HEK293 (cell line): ENCODE measurements around the gene FLVCR1.

Experiments used
- CTCF ChIA-PET: fragments of 350-600 bp; formaldehyde crosslinking; extraction: SDS; loops from one replicate; lab custom pipeline; 2021; ENCODE audit warnings: antibody characterized with exemption; lab: Yijun Ruan, JAX
- POLR2A ChIA-PET: fragments of 300-600 bp; formaldehyde crosslinking; extraction: SDS; loops from one replicate; lab custom pipeline; 2020; ENCODE audit warnings: antibody characterized with exemption, inconsistent platforms; lab: Yijun Ruan, JAX
- H3K27ac ChIP-seq: fragments of 200-500 bp; sonication (Bioruptor generic); 2 replicates; pipeline ENCODE4 v1.5.1; 2014; ENCODE audit warnings: low read depth, low read length, control low read depth, inconsistent platforms; ENCODE audit errors: extremely low read depth
- H3K36me3 ChIP-seq, 2 experiments: fragments of 200-500 bp in 1 of 2; sonication (Bioruptor generic) in 1 of 2; 1 replicate in 1 of 2; 2 replicates in 1 of 2; pipeline ENCODE4 v1.5.1; 2014 to 2017; ENCODE audit warnings: inconsistent platforms in 2 of 2, low read length in 2 of 2; ENCODE audit not compliant: control insufficient read depth in 2 of 2, insufficient read depth in 1 of 2
- H3K4me1 ChIP-seq: fragments of 200-500 bp; sonication (Bioruptor generic); 2 replicates; pipeline ENCODE4 v1.5.1; 2014; ENCODE audit warnings: mild to moderate bottlenecking, low read length, inconsistent platforms; ENCODE audit not compliant: control insufficient read depth, insufficient read depth
- H3K4me3 ChIP-seq: 2 replicates; pipeline ENCODE4 v1.5.1; 2011; ENCODE audit warnings: low read depth, mild to moderate bottlenecking, control low read depth, low read length, moderate library complexity
- H3K9me3 ChIP-seq: fragments of 200-500 bp; sonication (Bioruptor generic); 2 replicates; pipeline ENCODE4 v1.5.1; 2014; ENCODE audit warnings: low read depth, low read length, inconsistent platforms; ENCODE audit not compliant: control insufficient read depth, insufficient read depth
- ATF2 ChIP-seq: fragments of 450-650 bp; formaldehyde crosslinking; IDR thresholded peaks from 2 replicates; pipeline ENCODE4 v1.5.1; 2016; ENCODE audit warnings: missing biosample characterization, missing genetic modification characterization, low read depth
- PBX3 ChIP-seq: sonication (generic); formaldehyde crosslinking; IDR thresholded peaks from 2 replicates; pipeline ENCODE4 v1.8.1; 2022; ENCODE audit warnings: mild to moderate bottlenecking, moderate library complexity, missing genetic modification reagents
- PRDM10 ChIP-seq: fragments of 450-650 bp; formaldehyde crosslinking; IDR thresholded peaks from 2 replicates; pipeline ENCODE4 v1.5.1; 2016; ENCODE audit warnings: missing biosample characterization, missing genetic modification characterization
- PRDM4 ChIP-seq: fragments of 450-650 bp; formaldehyde crosslinking; IDR thresholded peaks from 2 replicates; pipeline ENCODE4 v1.5.1; 2017; ENCODE audit warnings: missing biosample characterization, missing genetic modification characterization
- YY2 ChIP-seq: fragments of 450-650 bp; formaldehyde crosslinking; IDR thresholded peaks from 2 replicates; pipeline ENCODE4 v1.5.1; 2016; ENCODE audit warnings: missing biosample characterization, missing genetic modification characterization
- ZNF280D ChIP-seq: fragments of 450-650 bp; formaldehyde crosslinking; IDR thresholded peaks from 2 replicates; pipeline ENCODE4 v1.5.1; 2016; ENCODE audit warnings: missing biosample characterization, missing genetic modification characterization
- ZNF37A ChIP-seq: fragments of 450-650 bp; IDR thresholded peaks from 2 replicates; pipeline ENCODE4 v1.5.1; 2018; ENCODE audit warnings: missing biosample characterization, missing genetic modification characterization
- ZNF785 ChIP-seq: fragments of 450-650 bp; formaldehyde crosslinking; IDR thresholded peaks from 2 replicates; pipeline ENCODE4 v1.5.1; 2016; ENCODE audit warnings: missing biosample characterization, missing genetic modification characterization

The FLVCR1 gene

GRCh38 chr1:212943393-212943710, 85.3 kb downstream of the FLVCR1 start (continued):
- no peak for TF ChIP-seq PRDM4 (tag by site-specific recombination)
- no peak for TF ChIP-seq ZNF37A (tag by site-specific recombination)
- TF ChIP-seq, all 188 proteins: peak for 0

- CTCF ChIA-PET, result no interaction called here
These were observed 86.3 kb downstream of the FLVCR1 start for GRCh38 chr1:212944229-212944901.

GRCh38 chr1:212945056-212945455, 87.0 kb downstream of the FLVCR1 start:
- no peaks in the 10 kb centered on the region for H3K9me3 ChIP-seq
- no peaks in the 10 kb centered on the region for H3K36me3 ChIP-seq
- no peak overlapping the region for H3K4me3 ChIP-seq
- ChIA-PET CTCF (interaction anchor here (0.7 kb wide), 1 partner anchor 50 kb away, joined by 3 read pairs; no protein-coding TSS in a partner anchor), POLR2A (interaction anchor here (0.6 kb wide), 1 partner anchor 13 kb away, joined by 5 read pairs; no protein-coding TSS in a partner anchor)
- H3K4me1 ChIP-seq, result no peaks in the 10 kb centered on the region
- TF ChIP-seq PBX3 (CRISPR knock-in tag) (no peak), PRDM10 (0 out of 2 replicates have a peak, but pooled peaks have one; percentile 30), ATF2 (tag by site-specific recombination) (0 out of 2 replicates have a peak, but pooled peaks have one; percentile 23)
- H3K27ac ChIP-seq, result no peak overlapping the region

More at GRCh38 chr1:212944229-212944901, 86.3 kb downstream of the FLVCR1 start:
- POLR2A ChIA-PET, result no interaction called here
- Histone ChIP-seq H3K4me1 (no peaks in the 10 kb centered on the region), H3K9me3 (no peaks in the 10 kb centered on the region), H3K27ac (no peak overlapping the region), H3K36me3 (no peaks in the 10 kb centered on the region), H3K4me3 (no peak overlapping the region)
- TF ChIP-seq ZNF280D (tag by site-specific recombination) (no peak), YY2 (tag by site-specific recombination) (no peak), ZNF785 (no peak)
